MM.1S (cell line): ENCODE data around the gene TVP23C.

ENCODE experiments used
- DNase-seq: peaks from one replicate; pipeline ENCODE4 v3.0.0-alpha.2; 2015
- H2AFZ ChIP-seq: fragments of 300-600 bp; sonication (generic); 2 replicates; pipeline ENCODE4 v1.6.0; 2016; ENCODE audit warnings: antibody characterized with exemption, low read length
- H3F3A ChIP-seq: fragments of 300-600 bp; sonication (generic); 2 replicates; pipeline ENCODE4 v1.6.1; 2016; ENCODE audit warnings: mild to moderate bottlenecking, antibody characterized with exemption, low read length, moderate library complexity, mixed read lengths; ENCODE audit not compliant: insufficient read depth
- H3K27ac ChIP-seq: fragments of 300-600 bp; sonication (generic); 2 replicates; pipeline ENCODE4 v1.5.1; 2016; ENCODE audit warnings: mild to moderate bottlenecking, low read length
- H3K27me3 ChIP-seq: fragments of 300-600 bp; sonication (generic); replicated peaks from 2 replicates; pipeline ENCODE4 v1.6.0; 2016; ENCODE audit warnings: low read length; ENCODE audit not compliant: insufficient read depth
- H3K36me3 ChIP-seq: fragments of 300-600 bp; sonication (generic); replicated peaks from 2 replicates; pipeline ENCODE4 v1.6.1; 2016; ENCODE audit warnings: mild to moderate bottlenecking, low read length, mixed read lengths; ENCODE audit not compliant: insufficient read depth
- H3K4me1 ChIP-seq: fragments of 300-600 bp; sonication (generic); 2 replicates; pipeline ENCODE4 v1.6.1; 2016; ENCODE audit warnings: low read length, mixed read lengths
- H3K4me2 ChIP-seq: fragments of 300-600 bp; sonication (generic); 2 replicates; pipeline ENCODE4 v1.6.0; 2016; ENCODE audit warnings: low read depth, low read length
- H3K4me3 ChIP-seq: fragments of 300-600 bp; sonication (generic); 2 replicates; pipeline ENCODE4 v1.5.1; 2016; ENCODE audit warnings: low read length, mixed read lengths
- H3K79me2 ChIP-seq: fragments of 300-600 bp; sonication (generic); 2 replicates; pipeline ENCODE4 v1.6.1; 2016; ENCODE audit warnings: mixed run types, low read length, mixed read lengths
- H3K9ac ChIP-seq: fragments of 300-600 bp; sonication (generic); 2 replicates; pipeline ENCODE4 v1.6.1; 2016; ENCODE audit warnings: low read length, mixed read lengths
- H3K9me2 ChIP-seq: fragments of 300-600 bp; sonication (generic); replicated peaks from 2 replicates; pipeline ENCODE4 v1.6.1; 2016; ENCODE audit warnings: mild to moderate bottlenecking, low read length, mixed read lengths; ENCODE audit not compliant: insufficient read depth
- H3K9me3 ChIP-seq: fragments of 300-600 bp; sonication (generic); replicated peaks from 2 replicates; pipeline ENCODE4 v1.6.1; 2016; ENCODE audit warnings: mild to moderate bottlenecking, low read length, mixed read lengths; ENCODE audit not compliant: insufficient read depth
- H4K20me1 ChIP-seq: fragments of 300-600 bp; sonication (generic); 2 replicates; pipeline ENCODE4 v1.6.1; 2016; ENCODE audit warnings: mild to moderate bottlenecking, low read length, moderate library complexity, mixed read lengths; ENCODE audit not compliant: insufficient read depth
- CTCF ChIP-seq: fragments of 300-600 bp; sonication (generic); IDR thresholded peaks from 2 replicates; pipeline ENCODE4 v1.5.1; 2016; ENCODE audit warnings: antibody characterized with exemption, low read length, mixed read lengths
- EZH2 ChIP-seq: fragments of 300-600 bp; sonication (generic); optimal IDR thresholded peaks from 2 replicates; pipeline ENCODE3; 2017; ENCODE audit warnings: low read depth, mild to moderate bottlenecking, antibody characterized with exemption, low read length, mixed read lengths
- EZH2phosphoT487 ChIP-seq: fragments of 300-600 bp; sonication (generic); IDR thresholded peaks from 2 replicates; pipeline ENCODE4 v1.6.1; 2018; ENCODE audit warnings: antibody characterized with exemption, low read length

Gene TVP23C

GRCh38 chr17:15516150-15516549, 47.1 kb downstream of the TVP23C start:
- H3K4me3 ChIP-seq: no peak overlapping the region
- no peak overlapping the region for H2AFZ ChIP-seq
- no peaks in the 10 kb centered on the region for H3K4me1 ChIP-seq
- H3K27ac ChIP-seq: no peak overlapping the region
- TF ChIP-seq EZH2phosphoT487: no peak
- no peaks in the 10 kb centered on the region for H3F3A ChIP-seq
- H3K36me3 ChIP-seq: no peaks in the 10 kb centered on the region
- no peaks in the 10 kb centered on the region for H3K79me2 ChIP-seq
- no peaks in the 10 kb centered on the region for H4K20me1 ChIP-seq
- no peaks in the 10 kb centered on the region for H3K9me2 ChIP-seq
- H3K9me3 ChIP-seq: no peaks in the 10 kb centered on the region
- DNase-seq: no peak
- H3K9ac ChIP-seq: no peak overlapping the region
- H3K4me2 ChIP-seq: no peak overlapping the region
- no peaks in the 10 kb centered on the region for H3K27me3 ChIP-seq

GRCh38 chr17:15514469-15514868, 48.8 kb downstream of the TVP23C start:
- Histone ChIP-seq H3F3A (no peaks in the 10 kb centered on the region), H3K9me2 (no peaks in the 10 kb centered on the region), H4K20me1 (no peaks in the 10 kb centered on the region), H3K79me2 (no peaks in the 10 kb centered on the region), H3K4me2 (no peak overlapping the region), H3K27ac (no peak overlapping the region), H3K4me1 (no peaks in the 10 kb centered on the region), H3K9me3 (no peaks in the 10 kb centered on the region), H3K36me3 (no peaks in the 10 kb centered on the region), H3K27me3 (no peaks in the 10 kb centered on the region), H3K9ac (no peak overlapping the region), H2AFZ (no peak overlapping the region), H3K4me3 (no peak overlapping the region)
- TF ChIP-seq EZH2phosphoT487: no peak
- TF ChIP-seq EZH2: no peak
- TF ChIP-seq CTCF: no peak
- no peak for DNase-seq

GRCh38 chr17:15513856-15514459, 49.3 kb downstream of the TVP23C start:
- no peak for DNase-seq
- Histone ChIP-seq H3F3A (no peaks in the 10 kb centered on the region), H3K9me2 (no peaks in the 10 kb centered on the region), H3K4me3 (no peak overlapping the region), H3K36me3 (no peaks in the 10 kb centered on the region), H3K79me2 (no peaks in the 10 kb centered on the region), H3K4me1 (no peaks in the 10 kb centered on the region), H3K9me3 (no peaks in the 10 kb centered on the region), H2AFZ (no peak overlapping the region), H3K27me3 (no peaks in the 10 kb centered on the region), H3K27ac (no peak overlapping the region), H4K20me1 (no peaks in the 10 kb centered on the region), H3K4me2 (no peak overlapping the region), H3K9ac (no peak overlapping the region)
- TF ChIP-seq EZH2 (no peak), EZH2phosphoT487 (no peak), CTCF (no peak)

GRCh38 chr17:15513058-15513791, 50.1 kb downstream of the TVP23C start:
- Histone ChIP-seq H3K4me2 (no peak overlapping the region), H3K36me3 (no peaks in the 10 kb centered on the region), H4K20me1 (no peaks in the 10 kb centered on the region), H3K79me2 (no peaks in the 10 kb centered on the region), H3K9me2 (no peaks in the 10 kb centered on the region), H3K27ac (no peak overlapping the region), H3K27me3 (no peaks in the 10 kb centered on the region), H3K4me3 (no peak overlapping the region), H3K4me1 (no peaks in the 10 kb centered on the region), H3F3A (no peaks in the 10 kb centered on the region), H2AFZ (no peak overlapping the region), H3K9ac (no peak overlapping the region), H3K9me3 (no peaks in the 10 kb centered on the region)
- TF ChIP-seq EZH2 (no peak), EZH2phosphoT487 (no peak)
- no peak for DNase-seq
